GM18502 (cell line): ENCODE measurements around the gene ARAP1.

Experiments
- ATAC-seq: cut with Tn5 transposase; IDR thresholded peaks from one replicate; pipeline ENCODE4 v1.9.1; 2021; ENCODE audit warnings: mild to moderate bottlenecking; ENCODE audit not compliant: unreplicated experiment, poor library complexity

Gene ARAP1

GRCh38 chr11:72726266-72727220 is 25.7 kb downstream of the ARAP1 start:
- no peak for ATAC-seq

GRCh38 chr11:72725724-72726028 is 26.5 kb downstream of the ARAP1 start:
- no peak for ATAC-seq

GRCh38 chr11:72724851-72725723 is 27.1 kb downstream of the ARAP1 start:
- no peak for ATAC-seq

- no peak for ATAC-seq
These were observed 28.1 kb downstream of the ARAP1 start for GRCh38 chr11:72724021-72724551.

- ATAC-seq, result no peak
These were observed 28.7 kb downstream of the ARAP1 start for GRCh38 chr11:72723508-72723907.

- ATAC-seq, result peak; percentile 83
These were observed 30.0 kb downstream of the ARAP1 start for GRCh38 chr11:72722050-72722748.

GRCh38 chr11:72721689-72722049 is 30.5 kb downstream of the ARAP1 start:
- ATAC-seq, result no peak

GRCh38 chr11:72721276-72721675 is 30.9 kb downstream of the ARAP1 start:
- no peak for ATAC-seq

- no peak for ATAC-seq
These were observed 31.4 kb downstream of the ARAP1 start for GRCh38 chr11:72720784-72721183.

- ATAC-seq, result no peak
These were observed 32.2 kb downstream of the ARAP1 start for GRCh38 chr11:72720047-72720446.

- ATAC-seq, result no peak
These were observed 32.7 kb downstream of the ARAP1 start for GRCh38 chr11:72719551-72719950.

- ATAC-seq, result no peak
These were observed 33.1 kb downstream of the ARAP1 start for GRCh38 chr11:72719144-72719543.

GRCh38 chr11:72718101-72718501 is 34.1 kb downstream of the ARAP1 start:
- ATAC-seq, result no peak

- no peak for ATAC-seq
These were observed 35.3 kb downstream of the ARAP1 start for GRCh38 chr11:72716788-72717435.

- ATAC-seq, result no peak
These were observed 35.9 kb downstream of the ARAP1 start for GRCh38 chr11:72716290-72716689.

- no peak for ATAC-seq
These were observed 39.4 kb downstream of the ARAP1 start for GRCh38 chr11:72712841-72713240.

GRCh38 chr11:72712168-72712751 is 39.9 kb downstream of the ARAP1 start:
- ATAC-seq, result no peak

GRCh38 chr11:72711141-72711540 is 41.1 kb downstream of the ARAP1 start:
- no peak for ATAC-seq

GRCh38 chr11:72710278-72710677 is 41.9 kb downstream of the ARAP1 start:
- ATAC-seq, result no peak
